Activated CD8-positive, alpha-beta T cell treated with anti-CD3 and anti-CD28 coated beads for 36 hours (primary cell): ENCODE data around the gene NCR2. TPM values are rescaled to one million over a fixed set of nuclear protein-coding genes. Genes with fewer than 3 reads are reported as not detected.
A peak's percentile ranks its signal among the peaks of the same experiment; 100 is the strongest.
"Not testable (repeated sequence)": the region's sequence is repeated elsewhere in the genome, so short reads cannot be mapped to it uniquely, and the experiment has no call there.

Experiments used
- ATAC-seq: fragments of 200-7000 bp; cut with Tn5 transposase; one replicate; pipeline ENCODE4 v1.10.0; 2021; ENCODE audit warnings: mild to moderate bottlenecking, moderate library complexity
- CTCF ChIA-PET: fragments of 350-600 bp; sonication (Branson Sonifier 250); formaldehyde crosslinking; loops from one replicate; lab custom pipeline; 2021; ENCODE audit warnings: antibody characterized with exemption; lab: Charles Lee
- POLR2A ChIA-PET: fragments of 350-600 bp; sonication (Branson Sonifier 250); formaldehyde crosslinking; loops from one replicate; lab custom pipeline; 2021; ENCODE audit warnings: antibody characterized with exemption; lab: Charles Lee
- DNase-seq: peaks from one replicate; pipeline ENCODE4 v3.0.0-alpha.2; 2020
- H3K27ac Mint-ChIP-seq: one replicate; pipeline ENCODE4 v1.8.0; 2021; ENCODE audit warnings: mild to moderate bottlenecking, mixed read lengths
- H3K27me3 Mint-ChIP-seq: one replicate; pipeline ENCODE4 v1.8.0; 2021; ENCODE audit warnings: mixed read lengths
- H3K36me3 Mint-ChIP-seq: one replicate; pipeline ENCODE4 v1.8.0; 2021; ENCODE audit warnings: low read depth, mixed read lengths
- H3K4me1 Mint-ChIP-seq: one replicate; pipeline ENCODE4 v1.8.0; 2021; ENCODE audit warnings: low read depth, mixed read lengths
- H3K4me3 Mint-ChIP-seq: one replicate; pipeline ENCODE4 v1.8.0; 2021; ENCODE audit warnings: mild to moderate bottlenecking, moderate library complexity, mixed read lengths
- H3K9me3 Mint-ChIP-seq: one replicate; pipeline ENCODE4 v1.8.0; 2021; ENCODE audit warnings: mixed read lengths
- CTCF ChIP-seq: fragments of 200-600 bp; IDR thresholded peaks from one replicate; pipeline ENCODE4 v1.8.0; 2022; ENCODE audit warnings: antibody characterized with exemption, mild to moderate bottlenecking
- intact Hi-C: fragments of 100-400 bp; cut with micrococcal nuclease; formaldehyde crosslinking; loops from one replicate; pipeline ENCODE4 v1.10.0; 2022
- total RNA-seq, 2 experiments: library from RNA; stranded (reverse); gene quantifications; one replicate each; pipeline ENCODE4 v1.2.3, GENCODE V29; 2021

NCR2 gene
- total RNA-seq, 2 experiments from 2014 or later: 0.56 to 0.68 TPM

GRCh38 chr6:41289815-41290214 is 45.6 kb upstream of the NCR2 start:
- Mint-ChIP-seq H3K36me3 (no peaks in the 10 kb centered on the region), H3K9me3 (no peaks in the 10 kb centered on the region), H3K4me3 (no peak overlapping the region), H3K27me3 (no peaks in the 10 kb centered on the region), H3K4me1 (peaks cover 6% of the 10 kb centered on the region), H3K27ac (no peak overlapping the region)
- POLR2A ChIA-PET: no interaction called here
- no peak for TF ChIP-seq CTCF
- intact Hi-C loops: no loop called here
- CTCF ChIA-PET: interaction anchor here (1.9 to 2.2 kb wide), 2 partner anchors 17 to 98 kb away, joined by 6 to 9 read pairs; no protein-coding TSS in a partner anchor
- DNase-seq: no peak
- no peak for ATAC-seq

- Mint-ChIP-seq H3K27me3 (no peaks in the 10 kb centered on the region), H3K36me3 (no peaks in the 10 kb centered on the region), H3K4me3 (no peak overlapping the region), H3K27ac (no peak overlapping the region), H3K9me3 (no peaks in the 10 kb centered on the region), H3K4me1 (peaks cover 14% of the 10 kb centered on the region)
- POLR2A ChIA-PET: no interaction called here
- ATAC-seq (no peak), DNase-seq (no peak)
- CTCF ChIA-PET: no interaction called here
- no peak for TF ChIP-seq CTCF
- intact Hi-C loops: no loop called here
These were observed 43.7 kb upstream of the NCR2 start for GRCh38 chr6:41291717-41292116.

GRCh38 chr6:41294214-41294872 is 41.1 kb upstream of the NCR2 start:
- ATAC-seq (no peak), DNase-seq (peak; percentile 37)
- TF ChIP-seq CTCF: no peak
- peaks cover 17% of the 10 kb centered on the region for H3K9me3 Mint-ChIP-seq
- H3K4me3 Mint-ChIP-seq: no peak overlapping the region
- H3K4me1 Mint-ChIP-seq: peaks cover 32% of the 10 kb centered on the region
- H3K27ac Mint-ChIP-seq: no peak overlapping the region
- peaks cover 6% of the 10 kb centered on the region for H3K36me3 Mint-ChIP-seq
- intact Hi-C loops: no loop called here
- CTCF ChIA-PET: interaction anchor here (1.2 to 1.4 kb wide), 2 partner anchors 12 to 21 kb away, joined by 3 to 4 read pairs; no protein-coding TSS in a partner anchor
- no peaks in the 10 kb centered on the region for H3K27me3 Mint-ChIP-seq
- POLR2A ChIA-PET: no interaction called here

- H3K9me3 Mint-ChIP-seq: peaks cover 21% of the 10 kb centered on the region
- H3K27ac Mint-ChIP-seq, ATAC-seq, DNase-seq, H3K4me3 Mint-ChIP-seq, H3K27me3 Mint-ChIP-seq, H3K36me3 Mint-ChIP-seq, intact Hi-C loops, POLR2A ChIA-PET: not testable (repeated sequence)
- CTCF ChIA-PET: interaction anchor here (1.2 to 2.8 kb wide), 3 partner anchors 10 to 37 kb away, joined by 5 to 17 read pairs (median 10); no protein-coding TSS in a partner anchor
- peaks cover 44% of the 10 kb centered on the region for H3K4me1 Mint-ChIP-seq
These were observed 38.2 kb upstream of the NCR2 start for GRCh38 chr6:41297248-41297647.

- Mint-ChIP-seq H3K4me1 (peaks cover 50% of the 10 kb centered on the region), H3K9me3 (peaks cover 26% of the 10 kb centered on the region), H3K27ac (peak overlapping the region; percentile 82), H3K4me3 (peak overlapping the region; percentile 10), H3K27me3 (peaks cover 5% of the 10 kb centered on the region), H3K36me3 (peaks cover 6% of the 10 kb centered on the region)
- intact Hi-C loops: no loop called here
- no peak for TF ChIP-seq CTCF
- ChIA-PET POLR2A (interaction anchor here (0.9 kb wide), 1 partner anchor 13 kb away, joined by 3 read pairs; no protein-coding TSS in a partner anchor), CTCF (interaction anchor here (0.8 to 2.2 kb wide), 7 partner anchors 8 to 69 kb away, joined by 3 to 10 read pairs (median 4); no protein-coding TSS in a partner anchor)
- ATAC-seq (peak; percentile 89), DNase-seq (no peak)
These were observed 36.5 kb upstream of the NCR2 start for GRCh38 chr6:41298785-41299502.
